Liver (tissue), 3 donors: ENCODE results near the gene PGAP6.

ENCODE experiments used
- EGR1 ChIP-seq, 2 donors: IDR thresholded peaks; 2 replicates each; pipeline ENCODE4 v1.6.1; 2016 to 2018; ENCODE audit warnings: antibody characterized with exemption in 2 of 2, low read depth in 2 of 2
- FOXA1 ChIP-seq: IDR thresholded peaks from 2 replicates; pipeline ENCODE4 v1.6.1; 2016; ENCODE audit warnings: antibody characterized with exemption
- GABPA ChIP-seq, 2 donors: IDR thresholded peaks in 1 of 2; conservative IDR thresholded peaks in 1 of 2; 2 replicates each; pipeline ENCODE4 v1.6.1; 2016; ENCODE audit warnings: antibody characterized with exemption in 2 of 2, mild to moderate bottlenecking in 1 of 2, moderate library complexity in 1 of 2
- RAD21 ChIP-seq, 2 donors: IDR thresholded peaks; 2 replicates each; pipeline ENCODE4 v1.6.1; 2016; ENCODE audit warnings: antibody characterized with exemption in 2 of 2, mild to moderate bottlenecking in 2 of 2
- RXRA ChIP-seq, 2 donors: IDR thresholded peaks; 2 replicates each; pipeline ENCODE4 v1.6.1; 2017 to 2018; ENCODE audit warnings: antibody characterized with exemption in 2 of 2, mild to moderate bottlenecking in 1 of 2
- SP1 ChIP-seq: IDR thresholded peaks from 2 replicates; pipeline ENCODE4 v1.6.1; 2018; ENCODE audit warnings: antibody characterized with exemption, mild to moderate bottlenecking
- TAF1 ChIP-seq: conservative IDR thresholded peaks from 2 replicates; pipeline ENCODE4 v1.6.1; 2016; ENCODE audit warnings: antibody characterized with exemption, mild to moderate bottlenecking
- TF ChIP-seq, protein P1 (sequence below): fragments of 150-350 bp; IDR thresholded peaks from 2 replicates; pipeline ENCODE4 v1.5.1; 2017; ENCODE audit warnings: improper control_type of control experiment, low read depth, low read length; ENCODE audit not compliant: missing input control
- TF ChIP-seq, protein P2 (sequence below): IDR thresholded peaks from 2 replicates; pipeline ENCODE4 v1.6.1; 2016; ENCODE audit warnings: antibody characterized with exemption, mild to moderate bottlenecking
- TF ChIP-seq, protein P3 (sequence below): IDR thresholded peaks from 2 replicates; pipeline ENCODE4 v1.6.1; 2016; ENCODE audit warnings: antibody characterized with exemption
- TF ChIP-seq, protein P4 (sequence below): IDR thresholded peaks from 2 replicates; pipeline ENCODE4 v1.6.1; 2016; ENCODE audit warnings: antibody characterized with exemption
- TF ChIP-seq, protein P5 (sequence below): IDR thresholded peaks from 2 replicates; pipeline ENCODE4 v1.6.1; 2016; ENCODE audit warnings: antibody characterized with exemption
- donor health status: healthy.
- donor health status: healthy.

DNA sequence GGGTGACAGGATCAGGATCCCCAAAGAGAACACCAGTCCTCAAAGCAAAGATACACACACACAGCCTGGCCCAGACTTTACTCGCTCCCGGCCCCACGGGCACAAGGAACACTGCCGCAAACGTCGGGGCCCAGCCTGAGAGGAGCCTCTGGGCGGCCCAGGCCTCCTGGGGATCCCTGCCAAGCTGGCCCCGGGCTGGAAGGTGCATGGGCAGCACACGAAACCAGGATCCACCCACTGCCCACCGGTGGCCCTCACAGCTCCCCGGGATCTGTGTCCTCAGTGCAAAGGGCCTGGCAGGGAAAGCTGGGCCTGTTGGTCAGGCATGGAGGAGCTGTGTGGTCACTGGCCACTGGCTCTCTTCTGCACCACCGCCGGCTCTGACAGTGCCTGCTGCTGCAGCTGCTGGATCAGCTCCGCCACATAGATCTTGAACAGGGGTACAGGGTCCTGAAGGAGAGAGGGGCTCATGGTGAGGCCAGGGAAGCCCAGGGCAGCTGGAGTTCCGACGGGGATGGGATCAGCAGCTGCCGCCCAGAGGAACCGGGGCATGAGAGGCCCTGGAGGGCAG lies 14.4 kb downstream of the PGAP6 start:
- TF ChIP-seq TAF1 (no peak), RAD21 (IDR thresholded peaks at IDR 0.05) (no peak), GABPA (IDR thresholded peaks at IDR 0.05 in 1 of 2, conservative IDR thresholded peaks at IDR 0.05 in 1 of 2) (no peak), FOXA1 (no peak), SP1 (no peak), EGR1 (IDR thresholded peaks at IDR 0.05; ENCODE audit: low read depth in 2 of 2) (no peak), RXRA (IDR thresholded peaks at IDR 0.05) (no peak)
- TF ChIP-seq, protein P1, sequence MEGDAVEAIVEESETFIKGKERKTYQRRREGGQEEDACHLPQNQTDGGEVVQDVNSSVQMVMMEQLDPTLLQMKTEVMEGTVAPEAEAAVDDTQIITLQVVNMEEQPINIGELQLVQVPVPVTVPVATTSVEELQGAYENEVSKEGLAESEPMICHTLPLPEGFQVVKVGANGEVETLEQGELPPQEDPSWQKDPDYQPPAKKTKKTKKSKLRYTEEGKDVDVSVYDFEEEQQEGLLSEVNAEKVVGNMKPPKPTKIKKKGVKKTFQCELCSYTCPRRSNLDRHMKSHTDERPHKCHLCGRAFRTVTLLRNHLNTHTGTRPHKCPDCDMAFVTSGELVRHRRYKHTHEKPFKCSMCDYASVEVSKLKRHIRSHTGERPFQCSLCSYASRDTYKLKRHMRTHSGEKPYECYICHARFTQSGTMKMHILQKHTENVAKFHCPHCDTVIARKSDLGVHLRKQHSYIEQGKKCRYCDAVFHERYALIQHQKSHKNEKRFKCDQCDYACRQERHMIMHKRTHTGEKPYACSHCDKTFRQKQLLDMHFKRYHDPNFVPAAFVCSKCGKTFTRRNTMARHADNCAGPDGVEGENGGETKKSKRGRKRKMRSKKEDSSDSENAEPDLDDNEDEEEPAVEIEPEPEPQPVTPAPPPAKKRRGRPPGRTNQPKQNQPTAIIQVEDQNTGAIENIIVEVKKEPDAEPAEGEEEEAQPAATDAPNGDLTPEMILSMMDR = no peak
- TF ChIP-seq, protein P2, sequence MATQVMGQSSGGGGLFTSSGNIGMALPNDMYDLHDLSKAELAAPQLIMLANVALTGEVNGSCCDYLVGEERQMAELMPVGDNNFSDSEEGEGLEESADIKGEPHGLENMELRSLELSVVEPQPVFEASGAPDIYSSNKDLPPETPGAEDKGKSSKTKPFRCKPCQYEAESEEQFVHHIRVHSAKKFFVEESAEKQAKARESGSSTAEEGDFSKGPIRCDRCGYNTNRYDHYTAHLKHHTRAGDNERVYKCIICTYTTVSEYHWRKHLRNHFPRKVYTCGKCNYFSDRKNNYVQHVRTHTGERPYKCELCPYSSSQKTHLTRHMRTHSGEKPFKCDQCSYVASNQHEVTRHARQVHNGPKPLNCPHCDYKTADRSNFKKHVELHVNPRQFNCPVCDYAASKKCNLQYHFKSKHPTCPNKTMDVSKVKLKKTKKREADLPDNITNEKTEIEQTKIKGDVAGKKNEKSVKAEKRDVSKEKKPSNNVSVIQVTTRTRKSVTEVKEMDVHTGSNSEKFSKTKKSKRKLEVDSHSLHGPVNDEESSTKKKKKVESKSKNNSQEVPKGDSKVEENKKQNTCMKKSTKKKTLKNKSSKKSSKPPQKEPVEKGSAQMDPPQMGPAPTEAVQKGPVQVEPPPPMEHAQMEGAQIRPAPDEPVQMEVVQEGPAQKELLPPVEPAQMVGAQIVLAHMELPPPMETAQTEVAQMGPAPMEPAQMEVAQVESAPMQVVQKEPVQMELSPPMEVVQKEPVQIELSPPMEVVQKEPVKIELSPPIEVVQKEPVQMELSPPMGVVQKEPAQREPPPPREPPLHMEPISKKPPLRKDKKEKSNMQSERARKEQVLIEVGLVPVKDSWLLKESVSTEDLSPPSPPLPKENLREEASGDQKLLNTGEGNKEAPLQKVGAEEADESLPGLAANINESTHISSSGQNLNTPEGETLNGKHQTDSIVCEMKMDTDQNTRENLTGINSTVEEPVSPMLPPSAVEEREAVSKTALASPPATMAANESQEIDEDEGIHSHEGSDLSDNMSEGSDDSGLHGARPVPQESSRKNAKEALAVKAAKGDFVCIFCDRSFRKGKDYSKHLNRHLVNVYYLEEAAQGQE = no peak
- TF ChIP-seq, protein P3, sequence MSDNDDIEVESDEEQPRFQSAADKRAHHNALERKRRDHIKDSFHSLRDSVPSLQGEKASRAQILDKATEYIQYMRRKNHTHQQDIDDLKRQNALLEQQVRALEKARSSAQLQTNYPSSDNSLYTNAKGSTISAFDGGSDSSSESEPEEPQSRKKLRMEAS = no peak
- TF ChIP-seq, protein P4, sequence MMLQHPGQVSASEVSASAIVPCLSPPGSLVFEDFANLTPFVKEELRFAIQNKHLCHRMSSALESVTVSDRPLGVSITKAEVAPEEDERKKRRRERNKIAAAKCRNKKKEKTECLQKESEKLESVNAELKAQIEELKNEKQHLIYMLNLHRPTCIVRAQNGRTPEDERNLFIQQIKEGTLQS = no peak
- TF ChIP-seq, protein P5, sequence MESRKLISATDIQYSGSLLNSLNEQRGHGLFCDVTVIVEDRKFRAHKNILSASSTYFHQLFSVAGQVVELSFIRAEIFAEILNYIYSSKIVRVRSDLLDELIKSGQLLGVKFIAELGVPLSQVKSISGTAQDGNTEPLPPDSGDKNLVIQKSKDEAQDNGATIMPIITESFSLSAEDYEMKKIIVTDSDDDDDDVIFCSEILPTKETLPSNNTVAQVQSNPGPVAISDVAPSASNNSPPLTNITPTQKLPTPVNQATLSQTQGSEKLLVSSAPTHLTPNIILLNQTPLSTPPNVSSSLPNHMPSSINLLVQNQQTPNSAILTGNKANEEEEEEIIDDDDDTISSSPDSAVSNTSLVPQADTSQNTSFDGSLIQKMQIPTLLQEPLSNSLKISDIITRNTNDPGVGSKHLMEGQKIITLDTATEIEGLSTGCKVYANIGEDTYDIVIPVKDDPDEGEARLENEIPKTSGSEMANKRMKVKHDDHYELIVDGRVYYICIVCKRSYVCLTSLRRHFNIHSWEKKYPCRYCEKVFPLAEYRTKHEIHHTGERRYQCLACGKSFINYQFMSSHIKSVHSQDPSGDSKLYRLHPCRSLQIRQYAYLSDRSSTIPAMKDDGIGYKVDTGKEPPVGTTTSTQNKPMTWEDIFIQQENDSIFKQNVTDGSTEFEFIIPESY = no peak
